AG10803 (cell line): ENCODE data around the gene SMCO2.
A peak's percentile ranks its signal among the peaks of the same experiment; 100 is the strongest.

ENCODE experiments used
- DNase-seq: peaks from one replicate; pipeline ENCODE4 v3.0.0; 2010; ENCODE audit warnings: low read depth
- H3K4me3 ChIP-seq: 2 replicates; pipeline ENCODE4 v1.5.1; 2011; ENCODE audit warnings: mild to moderate bottlenecking, low read length, control low read depth
- CTCF ChIP-seq: conservative IDR thresholded peaks from 2 replicates; pipeline ENCODE4 v1.5.1; 2011; ENCODE audit warnings: mild to moderate bottlenecking, low read length, control low read depth, inconsistent platforms

The SMCO2 gene

DNA sequence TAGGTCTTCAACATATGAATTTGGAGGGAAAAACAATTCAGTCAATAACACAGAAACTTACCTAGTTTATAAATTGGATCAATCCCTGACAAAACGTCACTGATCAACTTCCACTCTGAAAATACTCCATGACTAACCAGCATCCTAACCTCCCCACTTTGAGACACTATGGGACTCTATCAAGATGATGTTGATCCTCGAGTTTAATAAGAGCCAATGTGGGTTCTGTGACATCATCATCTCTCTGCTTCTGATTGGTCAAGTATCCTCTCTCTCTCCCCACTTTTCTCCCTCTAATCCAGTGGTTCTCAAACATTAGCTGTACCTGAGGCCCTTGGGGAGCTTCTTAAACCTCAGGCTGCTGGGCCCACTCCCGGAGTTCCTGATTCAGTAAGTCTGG, at the start of gene SMCO2:
TSS of gene SMCO2 (plus strand) at position 301 of the 400 bp plus-strand sequence. CDS start 23,896 bp downstream, outside the sequence.
- DNase-seq: no peak
- H3K4me3 ChIP-seq: no peak within 1 kb of the TSS
- no peak for TF ChIP-seq CTCF

GRCh38 chr12:27398466-27398865, 48.1 kb upstream of the SMCO2 start:
- no peak for TF ChIP-seq CTCF
- no peak overlapping the region for H3K4me3 ChIP-seq
- no peak for DNase-seq

- no peak for DNase-seq
- TF ChIP-seq CTCF: no peak
- H3K4me3 ChIP-seq: no peak overlapping the region
Measured at GRCh38 chr12:27399074-27399473, 47.5 kb upstream of the SMCO2 start.

GRCh38 chr12:27400856-27401354, 45.6 kb upstream of the SMCO2 start:
- H3K4me3 ChIP-seq: no peak overlapping the region
- TF ChIP-seq CTCF: no peak
- peak; percentile 8 for DNase-seq

- TF ChIP-seq CTCF: no peak
- H3K4me3 ChIP-seq: no peak overlapping the region
- DNase-seq: no peak
Measured at GRCh38 chr12:27412047-27412446, 34.5 kb upstream of the SMCO2 start.

GRCh38 chr12:27422697-27423096, 23.8 kb upstream of the SMCO2 start:
- H3K4me3 ChIP-seq: no peak overlapping the region
- no peak for TF ChIP-seq CTCF
- no peak for DNase-seq

DNA sequence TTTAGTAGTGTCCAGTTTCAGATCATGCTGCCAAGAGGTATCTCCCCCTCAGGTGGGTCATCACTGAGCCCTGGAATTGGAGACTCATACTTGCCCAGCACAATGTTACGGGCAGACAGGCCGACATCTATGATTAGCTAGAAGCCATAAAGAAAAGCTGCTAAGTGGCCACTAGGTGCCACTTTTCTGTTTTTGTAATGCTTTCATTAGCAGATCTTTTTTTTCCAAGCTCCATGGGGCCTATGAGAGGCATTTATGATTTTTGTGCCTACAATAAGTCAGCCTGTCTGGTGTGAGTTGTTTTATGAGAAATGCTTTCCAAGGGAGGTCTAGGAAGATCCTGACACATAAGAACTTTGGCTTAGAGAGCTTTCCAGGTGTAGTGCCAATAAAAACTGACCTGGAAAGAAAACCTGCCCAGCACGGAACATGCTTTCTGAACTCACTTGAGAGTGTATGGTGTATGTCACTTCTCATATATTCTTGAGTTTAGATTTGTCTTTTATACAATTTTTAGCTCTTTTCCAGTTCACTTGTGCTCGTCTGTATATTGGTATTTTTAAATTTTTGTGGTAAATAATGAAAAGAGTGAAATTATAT, 21.8 kb upstream of the SMCO2 start:
- peak; percentile 79 for DNase-seq
- TF ChIP-seq CTCF: peak; percentile 80
- no peak overlapping the region for H3K4me3 ChIP-seq
